H1 (cell line): ENCODE results near the gene SLC22A23. TPM values are rescaled to one million over a fixed set of nuclear protein-coding genes. Genes with fewer than 3 reads are reported as not detected.

ENCODE experiments used
- CBX8 ChIP-seq: fragments of 300-800, 300-1000 bp; sonication (generic); IDR thresholded peaks from 2 replicates; pipeline ENCODE4 v1.7.1; 2016; ENCODE audit warnings: low read depth, low read length, borderline replicate concordance
- RNF2 ChIP-seq: fragments of 200-900, 300-1000 bp; sonication (generic); IDR thresholded peaks from 2 replicates; pipeline ENCODE4 v1.7.1; 2016; ENCODE audit warnings: borderline replicate concordance, low read depth, mild to moderate bottlenecking, antibody characterized with exemption, low read length; ENCODE audit not compliant: poor library complexity, severe bottlenecking; ENCODE audit errors: missing control alignments
- SP1 ChIP-seq: IDR thresholded peaks from 2 replicates; pipeline ENCODE4 v1.6.1; 2011; ENCODE audit warnings: low read depth, low read length
- SUZ12 ChIP-seq: fragments of 200-600 bp; sonication (generic); IDR thresholded peaks from 2 replicates; pipeline ENCODE4 v1.6.1; 2012; ENCODE audit warnings: mild to moderate bottlenecking, inconsistent platforms, low read length, moderate library complexity, mixed read lengths
- TBP ChIP-seq: IDR thresholded peaks from 2 replicates; pipeline ENCODE4 v1.6.1; 2011; ENCODE audit warnings: low read depth, low read length, improper control_type of control experiment
- TCF12 ChIP-seq: IDR thresholded peaks from 2 replicates; pipeline ENCODE4 v1.6.1; 2011; ENCODE audit warnings: low read depth, mild to moderate bottlenecking, low read length
- ZNF274 ChIP-seq: IDR thresholded peaks from 2 replicates; pipeline ENCODE4 v1.7.0; 2012; ENCODE audit warnings: low read length, borderline replicate concordance; ENCODE audit errors: extremely low read depth
- polyA plus RNA-seq, 7 experiments: library from polyadenylated mRNA; depleted of rRNA in 3 of 7; stranded (reverse) in 5 of 7; unstranded in 2 of 7; fragments of >200 nt in 5 of 7; fragments of 200-250 nt in 2 of 7; gene quantifications; 1 replicate in 5 of 7; 2 replicates in 1 of 7; 4 replicates in 1 of 7; pipeline versions ENCODE4 v1.2.1 to v1.2.3, GENCODE V29; 2011 to 2013; ENCODE audit warnings: missing spikeins in 2 of 7, mixed read lengths in 2 of 7
- total RNA-seq: library from RNA; stranded (reverse); fragmentation: NEBNext Ultra II Directional; extraction: Animal tissue kit (Norgen Biotek cat#: 25700); gene quantifications from 2 replicates; pipeline ENCODE4 v1.2.1, GENCODE V29; 2021

The SLC22A23 gene
- total and polyA plus RNA-seq, 2 of the 8 experiments (the other 6 are each of a cell fraction or from before 2014, with no cell fraction given), result 9.9 to 38.4 TPM

GRCh38 chr6:3353939-3354338 lies 102.9 kb downstream of the SLC22A23 start (continued):
- TF ChIP-seq SP1, result no peak
- no peak for TF ChIP-seq TBP
- no peak for TF ChIP-seq RNF2
- no peak for TF ChIP-seq SUZ12
- TF ChIP-seq ZNF274, result no peak
- no peak for TF ChIP-seq CBX8
- no peak for TF ChIP-seq TCF12
